Amniotic stem cell (primary cell): ENCODE measurements around the gene U2AF1.
"Not testable (repeated sequence)": the region's sequence is repeated elsewhere in the genome, so short reads cannot be mapped to it uniquely, and the experiment has no call there.

Experiments
- DNase-seq: peaks from one replicate; lab custom pipeline; 2025; lab: John Stamatoyannopoulos, UW

Gene U2AF1

GRCh38 chr21:43106965-43107793 lies at the start of gene U2AF1:
Gene U2AF1, minus strand, starts transcription at chr21:43107570. Its CDS starts 76 bp downstream, at chr21:43107494.
- DNase-seq = not testable (repeated sequence)

- not testable (repeated sequence) for DNase-seq
Observed at GRCh38 chr21:43153601-43154000, 46.2 kb upstream of the U2AF1 start.

GRCh38 chr21:43149344-43149743 lies 42.0 kb upstream of the U2AF1 start:
- not testable (repeated sequence) for DNase-seq

- DNase-seq = not testable (repeated sequence)
Observed at GRCh38 chr21:43147999-43148398, 40.6 kb upstream of the U2AF1 start.

- not testable (repeated sequence) for DNase-seq
Observed at GRCh38 chr21:43146637-43147036, 39.3 kb upstream of the U2AF1 start.

GRCh38 chr21:43141407-43141806 lies 34.0 kb upstream of the U2AF1 start:
- DNase-seq = not testable (repeated sequence)

GRCh38 chr21:43138944-43139343 lies 31.6 kb upstream of the U2AF1 start:
- DNase-seq = not testable (repeated sequence)

- not testable (repeated sequence) for DNase-seq
Observed at GRCh38 chr21:43134520-43134919, 27.1 kb upstream of the U2AF1 start.

- not testable (repeated sequence) for DNase-seq
Observed at GRCh38 chr21:43130094-43130493, 22.7 kb upstream of the U2AF1 start.

- DNase-seq = not testable (repeated sequence)
Observed at GRCh38 chr21:43115956-43116355, 8.6 kb upstream of the U2AF1 start.

- DNase-seq = not testable (repeated sequence)
Observed at GRCh38 chr21:43114483-43114882, 7.1 kb upstream of the U2AF1 start.

- not testable (repeated sequence) for DNase-seq
Observed at GRCh38 chr21:43109006-43109405, 1.6 kb upstream of the U2AF1 start.

GRCh38 chr21:43108177-43108576 lies 807 bp upstream of the U2AF1 start:
- not testable (repeated sequence) for DNase-seq

- not testable (repeated sequence) for DNase-seq
Observed at GRCh38 chr21:43107794-43108137, 396 bp upstream of the U2AF1 start.

- DNase-seq = not testable (repeated sequence)
Observed at GRCh38 chr21:43104642-43105041, 2.7 kb downstream of the U2AF1 start.

GRCh38 chr21:43102281-43102680 lies 5.1 kb downstream of the U2AF1 start:
- not testable (repeated sequence) for DNase-seq

GRCh38 chr21:43101676-43102075 lies 5.7 kb downstream of the U2AF1 start:
- not testable (repeated sequence) for DNase-seq

GRCh38 chr21:43101000-43101399 lies 6.4 kb downstream of the U2AF1 start:
- not testable (repeated sequence) for DNase-seq

- DNase-seq = not testable (repeated sequence)
Observed at GRCh38 chr21:43091979-43092614, 15.3 kb downstream of the U2AF1 start.

- not testable (repeated sequence) for DNase-seq
Observed at GRCh38 chr21:43090947-43091346, 16.4 kb downstream of the U2AF1 start.

- not testable (repeated sequence) for DNase-seq
Observed at GRCh38 chr21:43089463-43089862, 17.9 kb downstream of the U2AF1 start.

- not testable (repeated sequence) for DNase-seq
Observed at GRCh38 chr21:43082587-43083300, 24.6 kb downstream of the U2AF1 start.
